Breast epithelium (tissue), 3 donors: ENCODE measurements around the gene ATP1A2.

Experiments used
- CTCF ChIP-seq, 3 donors: fragments of 450-650 bp; IDR thresholded peaks; one replicate each; pipeline ENCODE4 v1.5.1; 2016 to 2017; ENCODE audit warnings: antibody characterized with exemption in 3 of 3, mild to moderate bottlenecking in 3 of 3, moderate library complexity in 3 of 3
- POLR2A ChIP-seq: fragments of 450-650 bp; IDR thresholded peaks from one replicate; pipeline ENCODE4 v1.6.1; 2016; ENCODE audit warnings: antibody characterized with exemption, mild to moderate bottlenecking, moderate library complexity
- POLR2AphosphoS5 ChIP-seq, 3 donors: sonication (generic); formaldehyde crosslinking; IDR thresholded peaks; one replicate each; pipeline ENCODE4 v1.6.1; 2017; ENCODE audit warnings: antibody characterized with exemption in 3 of 3

GRCh38 chr1:160109686-160110085 lies 5.9 kb upstream of the ATP1A2 start:
- no peak for TF ChIP-seq CTCF (IDR thresholded peaks at IDR 0.05)
- no peak for TF ChIP-seq POLR2AphosphoS5 (IDR thresholded peaks at IDR 0.05)
- TF ChIP-seq POLR2A: no peak
